ENCODE data around the gene BEND7. TPM values are rescaled to one million over a fixed set of nuclear protein-coding genes. Genes with fewer than 3 reads are reported as not detected.

Gene BEND7
- polyA plus RNA-seq, 1 of the 3 experiments (the other 2 are of a cell fraction), result 9.2 TPM

- H3K27ac ChIP-seq (ENCODE audit: low read depth in 2 of 2, low read length in 1 of 2), result no peak overlapping the region
- H4K20me1 ChIP-seq (ENCODE audit: insufficient read depth), result no peaks in the 10 kb centered on the region
- peaks cover 29% of the 10 kb centered on the region; the same call in 1 of the 2 replicates for H3K79me2 ChIP-seq (ENCODE audit: insufficient read depth)
- H2AFZ ChIP-seq (ENCODE audit: low read depth), result no peak overlapping the region
- TF ChIP-seq RFX5 (IDR thresholded peaks at IDR 0.05; ENCODE audit: low read length) (no peak), MXI1 (IDR thresholded peaks at IDR 0.05; ENCODE audit: low read depth, low read length) (no peak), IRF3 (IDR thresholded peaks at IDR 0.05; ENCODE audit: low read depth, low read length) (no peak)
- no peaks in the 10 kb centered on the region for H3K9me2 ChIP-seq
- H3K9ac ChIP-seq, result no peak overlapping the region
- DNase-seq, result no peak
- no peak overlapping the region for H3K4me3 ChIP-seq (ENCODE audit: low read depth in 2 of 2, low read length in 1 of 2)
- POLR2A ChIA-PET, result no interaction called here
- no peaks in the 10 kb centered on the region for H3F3A ChIP-seq (replicated peaks; ENCODE audit: insufficient read depth)
- no peak overlapping the region for H3K4me2 ChIP-seq
- no peaks in the 10 kb centered on the region for H3K27me3 ChIP-seq (ENCODE audit: insufficient read depth)
- peaks cover 0 to 4% of the 10 kb centered on the region in 2 experiments; a peak in 1 of 4 replicates for H3K4me1 ChIP-seq (ENCODE audit: control insufficient read depth in 1 of 2, insufficient read depth in 2 of 2, low read depth in 1 of 2, low read length in 1 of 2)
- peaks cover 8 to 21% of the 10 kb centered on the region in 2 experiments for H3K36me3 ChIP-seq (replicated peaks in 1 of 2; ENCODE audit: control insufficient read depth in 1 of 2, insufficient read depth in 2 of 2, low read length in 1 of 2)
- WGBS (ENCODE audit: low lambda C conversion rate), result 94% methylated on average over 8 of the region's 8 CpGs
- CTCF ChIA-PET, result interaction anchor here (1.1 to 3.1 kb wide), 2 partner anchors 17 to 80 kb away, joined by 5 to 12 read pairs; no protein-coding TSS in a partner anchor
- H3K9me3 ChIP-seq, result no peaks in the 10 kb centered on the region
These were observed 8.6 kb downstream of the BEND7 start for GRCh38 chr10:13520194-13520593.

DNA sequence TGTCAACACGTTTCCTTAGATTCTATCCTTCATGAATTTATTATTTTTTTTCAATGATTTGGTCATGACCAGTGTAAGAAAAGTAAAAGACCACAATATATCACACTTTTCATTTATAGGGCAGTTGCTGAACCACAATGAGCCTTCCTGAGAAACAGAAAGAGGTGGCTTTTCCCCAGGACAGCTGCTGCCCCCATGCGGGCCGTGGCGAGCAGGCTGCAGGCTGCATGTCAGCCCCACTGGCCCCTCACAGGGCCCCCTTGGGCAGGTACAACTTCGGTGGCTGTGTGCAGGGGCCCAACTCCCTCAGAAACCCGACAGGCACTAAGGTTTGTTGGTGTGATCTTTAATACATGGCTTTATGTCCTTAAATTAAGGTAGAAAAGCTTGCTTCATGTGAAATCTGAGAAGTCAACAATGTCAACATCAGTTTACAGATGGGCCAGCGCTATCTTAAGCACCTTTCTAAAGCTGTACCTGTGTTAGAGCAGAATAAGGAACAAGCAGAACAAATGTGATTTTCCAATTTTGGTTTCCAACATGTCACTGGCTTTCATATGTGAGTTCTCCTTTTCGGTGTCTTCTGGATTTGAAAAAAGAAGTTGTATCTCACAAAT, 10.6 kb downstream of the BEND7 start:
- Histone ChIP-seq H3K9me2 (no peaks in the 10 kb centered on the region), H3K4me2 (no peak overlapping the region), H3F3A (replicated peaks; ENCODE audit: insufficient read depth) (no peaks in the 10 kb centered on the region), H3K27ac (ENCODE audit: low read depth in 2 of 2, low read length in 1 of 2) (no peak overlapping the region), H3K79me2 (ENCODE audit: insufficient read depth) (peaks cover 19% of the 10 kb centered on the region; the same call in 1 of the 2 replicates), H3K9me3 (no peaks in the 10 kb centered on the region), H3K27me3 (ENCODE audit: insufficient read depth) (no peaks in the 10 kb centered on the region), H4K20me1 (ENCODE audit: insufficient read depth) (no peaks in the 10 kb centered on the region), H3K4me1 (ENCODE audit: control insufficient read depth in 1 of 2, insufficient read depth in 2 of 2, low read depth in 1 of 2, low read length in 1 of 2) (no peaks in the 10 kb centered on the region; a peak in 1 of 4 replicates), H3K4me3 (ENCODE audit: low read depth in 2 of 2, low read length in 1 of 2) (no peak overlapping the region; a peak in 1 of 4 replicates), H2AFZ (ENCODE audit: low read depth) (no peak overlapping the region), H3K36me3 (replicated peaks in 1 of 2; ENCODE audit: control insufficient read depth in 1 of 2, insufficient read depth in 2 of 2, low read length in 1 of 2) (peaks cover 8 to 18% of the 10 kb centered on the region in 2 experiments), H3K9ac (no peak overlapping the region)
- WGBS (ENCODE audit: low lambda C conversion rate), result 91% methylated on average over 8 of the region's 8 CpGs
- ChIA-PET CTCF (interaction anchor here (0.8 to 1.4 kb wide), 6 partner anchors 19 to 216 kb away, joined by 3 to 6 read pairs (median 4); no protein-coding TSS in a partner anchor), POLR2A (no interaction called here)
- TF ChIP-seq EZH2phosphoT487 (IDR thresholded peaks at IDR 0.05; ENCODE audit: borderline replicate concordance, low read depth) (no peak), GABPA (IDR thresholded peaks at IDR 0.05; ENCODE audit: low read depth) (no peak), RAD21 (IDR thresholded peaks at IDR 0.05; ENCODE audit: low read length) (peak; percentile 11; the same call in 1 of the 2 replicates)
- no peak for DNase-seq

- H2AFZ ChIP-seq (ENCODE audit: low read depth), result no peak overlapping the region
- ChIA-PET CTCF (interaction anchor here (1.0 to 1.3 kb wide), 4 partner anchors 19 to 215 kb away, joined by 3 to 5 read pairs (median 4); no protein-coding TSS in a partner anchor), POLR2A (no interaction called here)
- WGBS (ENCODE audit: low lambda C conversion rate), result 97% methylated on average over 7 of the region's 10 CpGs
- H3F3A ChIP-seq (replicated peaks; ENCODE audit: insufficient read depth), result no peaks in the 10 kb centered on the region
- H3K79me2 ChIP-seq (ENCODE audit: insufficient read depth), result peaks cover 14% of the 10 kb centered on the region; the same call in 1 of the 2 replicates
- H3K9ac ChIP-seq, result no peak overlapping the region
- TF ChIP-seq, protein P1, sequence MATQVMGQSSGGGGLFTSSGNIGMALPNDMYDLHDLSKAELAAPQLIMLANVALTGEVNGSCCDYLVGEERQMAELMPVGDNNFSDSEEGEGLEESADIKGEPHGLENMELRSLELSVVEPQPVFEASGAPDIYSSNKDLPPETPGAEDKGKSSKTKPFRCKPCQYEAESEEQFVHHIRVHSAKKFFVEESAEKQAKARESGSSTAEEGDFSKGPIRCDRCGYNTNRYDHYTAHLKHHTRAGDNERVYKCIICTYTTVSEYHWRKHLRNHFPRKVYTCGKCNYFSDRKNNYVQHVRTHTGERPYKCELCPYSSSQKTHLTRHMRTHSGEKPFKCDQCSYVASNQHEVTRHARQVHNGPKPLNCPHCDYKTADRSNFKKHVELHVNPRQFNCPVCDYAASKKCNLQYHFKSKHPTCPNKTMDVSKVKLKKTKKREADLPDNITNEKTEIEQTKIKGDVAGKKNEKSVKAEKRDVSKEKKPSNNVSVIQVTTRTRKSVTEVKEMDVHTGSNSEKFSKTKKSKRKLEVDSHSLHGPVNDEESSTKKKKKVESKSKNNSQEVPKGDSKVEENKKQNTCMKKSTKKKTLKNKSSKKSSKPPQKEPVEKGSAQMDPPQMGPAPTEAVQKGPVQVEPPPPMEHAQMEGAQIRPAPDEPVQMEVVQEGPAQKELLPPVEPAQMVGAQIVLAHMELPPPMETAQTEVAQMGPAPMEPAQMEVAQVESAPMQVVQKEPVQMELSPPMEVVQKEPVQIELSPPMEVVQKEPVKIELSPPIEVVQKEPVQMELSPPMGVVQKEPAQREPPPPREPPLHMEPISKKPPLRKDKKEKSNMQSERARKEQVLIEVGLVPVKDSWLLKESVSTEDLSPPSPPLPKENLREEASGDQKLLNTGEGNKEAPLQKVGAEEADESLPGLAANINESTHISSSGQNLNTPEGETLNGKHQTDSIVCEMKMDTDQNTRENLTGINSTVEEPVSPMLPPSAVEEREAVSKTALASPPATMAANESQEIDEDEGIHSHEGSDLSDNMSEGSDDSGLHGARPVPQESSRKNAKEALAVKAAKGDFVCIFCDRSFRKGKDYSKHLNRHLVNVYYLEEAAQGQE (IDR thresholded peaks at IDR 0.05; ENCODE audit: low read depth, low read length), result no peak
- TF ChIP-seq RCOR1 (IDR thresholded peaks at IDR 0.05; ENCODE audit: low read length) (no peak), EZH2phosphoT487 (IDR thresholded peaks at IDR 0.05; ENCODE audit: borderline replicate concordance, low read depth) (no peak)
- no peaks in the 10 kb centered on the region for H4K20me1 ChIP-seq (ENCODE audit: insufficient read depth)
- H3K4me1 ChIP-seq (ENCODE audit: control insufficient read depth in 1 of 2, insufficient read depth in 2 of 2, low read depth in 1 of 2, low read length in 1 of 2), result no peaks in the 10 kb centered on the region; a peak in 1 of 4 replicates
- no peaks in the 10 kb centered on the region for H3K27me3 ChIP-seq (ENCODE audit: insufficient read depth)
- no peaks in the 10 kb centered on the region for H3K9me2 ChIP-seq
- no peaks in the 10 kb centered on the region for H3K9me3 ChIP-seq
- no peak overlapping the region; a peak in 1 of 4 replicates for H3K4me3 ChIP-seq (ENCODE audit: low read depth in 2 of 2, low read length in 1 of 2)
- no peak overlapping the region for H3K4me2 ChIP-seq
- H3K27ac ChIP-seq (ENCODE audit: low read depth in 2 of 2, low read length in 1 of 2), result no peak overlapping the region
- H3K36me3 ChIP-seq (replicated peaks in 1 of 2; ENCODE audit: control insufficient read depth in 1 of 2, insufficient read depth in 2 of 2, low read length in 1 of 2), result peaks cover 8 to 15% of the 10 kb centered on the region in 2 experiments
- DNase-seq, result no peak
These were observed 11.1 kb downstream of the BEND7 start for GRCh38 chr10:13517675-13518074.
